Epithelial cell of esophagus (primary cell): ENCODE results near the gene BLACAT1.

Experiments
- DNase-seq: peaks from one replicate; pipeline ENCODE4 v3.0.0; 2010; ENCODE audit warnings: low read depth
- H3K4me3 ChIP-seq: 2 replicates; pipeline ENCODE4 v1.5.1; 2011; ENCODE audit warnings: mild to moderate bottlenecking, low read length, control low read depth
- TF ChIP-seq, protein P1 (sequence below): IDR thresholded peaks from 2 replicates; pipeline ENCODE4 v1.5.1; 2011; ENCODE audit warnings: low read depth, mild to moderate bottlenecking, low read length, control low read depth, inconsistent platforms; ENCODE audit not compliant: insufficient read depth; ENCODE audit errors: missing control alignments

BLACAT1 gene

GRCh38 chr1:205450448-205450847 is 5.4 kb downstream of the BLACAT1 start:
- H3K4me3 ChIP-seq = no peak overlapping the region
- no peak for DNase-seq
- TF ChIP-seq, protein P1, sequence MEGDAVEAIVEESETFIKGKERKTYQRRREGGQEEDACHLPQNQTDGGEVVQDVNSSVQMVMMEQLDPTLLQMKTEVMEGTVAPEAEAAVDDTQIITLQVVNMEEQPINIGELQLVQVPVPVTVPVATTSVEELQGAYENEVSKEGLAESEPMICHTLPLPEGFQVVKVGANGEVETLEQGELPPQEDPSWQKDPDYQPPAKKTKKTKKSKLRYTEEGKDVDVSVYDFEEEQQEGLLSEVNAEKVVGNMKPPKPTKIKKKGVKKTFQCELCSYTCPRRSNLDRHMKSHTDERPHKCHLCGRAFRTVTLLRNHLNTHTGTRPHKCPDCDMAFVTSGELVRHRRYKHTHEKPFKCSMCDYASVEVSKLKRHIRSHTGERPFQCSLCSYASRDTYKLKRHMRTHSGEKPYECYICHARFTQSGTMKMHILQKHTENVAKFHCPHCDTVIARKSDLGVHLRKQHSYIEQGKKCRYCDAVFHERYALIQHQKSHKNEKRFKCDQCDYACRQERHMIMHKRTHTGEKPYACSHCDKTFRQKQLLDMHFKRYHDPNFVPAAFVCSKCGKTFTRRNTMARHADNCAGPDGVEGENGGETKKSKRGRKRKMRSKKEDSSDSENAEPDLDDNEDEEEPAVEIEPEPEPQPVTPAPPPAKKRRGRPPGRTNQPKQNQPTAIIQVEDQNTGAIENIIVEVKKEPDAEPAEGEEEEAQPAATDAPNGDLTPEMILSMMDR = no peak

DNA sequence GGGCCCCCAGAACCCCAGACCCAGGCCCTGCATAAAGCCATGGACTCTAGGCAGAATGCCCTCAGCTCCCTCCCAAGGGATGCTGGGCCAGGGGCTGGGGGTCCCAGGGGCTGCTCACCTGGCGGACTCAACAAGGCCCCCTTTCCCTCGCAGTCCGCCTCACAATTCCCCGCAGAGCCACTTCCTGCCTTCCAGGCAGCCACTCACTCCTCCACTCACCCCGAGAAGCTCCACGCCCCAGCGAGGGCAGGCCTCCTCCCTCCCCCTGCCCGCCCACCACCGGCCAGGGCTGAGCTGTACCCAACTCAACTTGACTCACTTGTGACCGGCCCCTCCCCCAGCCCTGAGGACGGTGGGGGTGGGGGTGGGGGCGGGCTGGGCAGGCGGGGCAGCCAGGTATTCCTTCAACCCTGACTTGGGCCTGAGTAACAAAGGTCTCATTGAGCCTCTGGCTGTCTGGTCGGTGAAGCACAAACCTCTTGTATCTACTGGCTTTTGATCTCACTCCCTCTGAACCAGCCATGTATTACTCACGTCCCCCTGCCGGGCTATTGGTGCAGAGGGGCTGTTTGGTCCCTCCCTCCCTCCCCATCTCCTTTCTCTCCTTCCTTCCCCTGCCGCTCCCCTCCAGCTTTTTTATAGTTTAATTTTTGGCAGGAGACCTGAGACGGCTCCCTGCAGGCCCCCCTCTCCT is 5.9 kb downstream of the BLACAT1 start:
- peak overlapping the region; percentile 55 for H3K4me3 ChIP-seq
- TF ChIP-seq, protein P1 = no peak
- DNase-seq = peak; percentile 93

GRCh38 chr1:205449254-205449749 is 6.5 kb downstream of the BLACAT1 start:
- H3K4me3 ChIP-seq = peak overlapping the region; percentile 55
- DNase-seq = peak; percentile 32
- TF ChIP-seq, protein P1 = no peak

- peak overlapping the region; percentile 55 for H3K4me3 ChIP-seq
- peak; percentile 48 for DNase-seq
- TF ChIP-seq, protein P1 = no peak
Measured at GRCh38 chr1:205448540-205449253, 7.1 kb downstream of the BLACAT1 start.

- DNase-seq = no peak
- H3K4me3 ChIP-seq = no peak overlapping the region
- TF ChIP-seq, protein P1 = no peak
Measured at GRCh38 chr1:205447457-205448341, 8.1 kb downstream of the BLACAT1 start.

DNA sequence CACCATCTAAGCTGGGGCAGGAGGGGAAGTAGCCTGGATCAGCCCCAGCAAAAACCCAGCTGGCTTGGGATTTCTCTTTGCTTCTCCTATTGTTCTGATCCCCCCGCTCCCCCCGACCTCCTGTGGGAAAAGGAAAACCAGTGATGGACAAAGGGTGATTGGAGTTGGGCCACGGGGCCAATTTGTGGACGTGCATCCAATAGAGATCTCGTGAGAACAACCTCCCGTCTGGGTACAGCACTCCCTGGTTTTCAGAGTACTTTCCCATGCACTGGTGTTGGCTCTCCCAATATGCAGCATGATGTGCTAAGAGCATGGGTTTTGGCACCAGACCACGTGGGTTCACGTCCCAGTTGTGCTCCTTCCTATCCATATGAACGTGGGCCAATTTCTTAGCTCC is 9.0 kb downstream of the BLACAT1 start:
- TF ChIP-seq, protein P1 = no peak
- no peak overlapping the region for H3K4me3 ChIP-seq
- no peak for DNase-seq
